Trophoblast cell (in vitro differentiated cells and primary cell): ENCODE measurements around the gene PARP9.

Source experiments
- DNase-seq, 2 donors: peaks; one replicate each; pipeline ENCODE4 v3.0.0-alpha.2; 2016
- H2AFZ ChIP-seq: 2 replicates; pipeline ENCODE4 v1.6.1; 2013; ENCODE audit warnings: low read length, moderate library complexity, mild to moderate bottlenecking; ENCODE audit not compliant: insufficient read depth, poor library complexity
- H2AK5ac ChIP-seq: 2 replicates; pipeline ENCODE4 v1.6.1; 2013; ENCODE audit warnings: mild to moderate bottlenecking, low read length
- H2BK120ac ChIP-seq: 2 replicates; pipeline ENCODE4 v1.6.1; 2013; ENCODE audit warnings: low read length, mild to moderate bottlenecking, moderate library complexity; ENCODE audit not compliant: insufficient read depth, poor library complexity
- H2BK12ac ChIP-seq: 2 replicates; pipeline ENCODE4 v1.6.1; 2013; ENCODE audit warnings: mild to moderate bottlenecking, low read length, moderate library complexity
- H2BK5ac ChIP-seq: 2 replicates; pipeline ENCODE4 v1.6.1; 2013; ENCODE audit warnings: low read length, low read depth, moderate library complexity, mild to moderate bottlenecking; ENCODE audit not compliant: poor library complexity
- H3K14ac ChIP-seq: 2 replicates; pipeline ENCODE4 v1.6.1; 2013; ENCODE audit warnings: mild to moderate bottlenecking, low read length
- H3K18ac ChIP-seq: 2 replicates; pipeline ENCODE4 v1.6.1; 2013; ENCODE audit warnings: mild to moderate bottlenecking, low read length
- H3K23ac ChIP-seq: 2 replicates; pipeline ENCODE4 v1.6.1; 2013; ENCODE audit warnings: low read length
- H3K27ac ChIP-seq: 2 replicates; pipeline ENCODE4 v1.5.1; 2013; ENCODE audit warnings: low read depth, mild to moderate bottlenecking, inconsistent platforms, low read length, moderate library complexity
- H3K27me3 ChIP-seq: 2 replicates; pipeline ENCODE4 v1.6.1; 2013; ENCODE audit warnings: inconsistent platforms, mild to moderate bottlenecking, low read length, moderate library complexity; ENCODE audit not compliant: insufficient read depth
- H3K36me3 ChIP-seq, 2 experiments: 1 replicate in 1 of 2; 2 replicates in 1 of 2; pipeline ENCODE4 v1.6.1; 2013; ENCODE audit warnings: low read length in 2 of 2, mild to moderate bottlenecking in 2 of 2, moderate library complexity in 1 of 2; ENCODE audit not compliant: insufficient read depth in 2 of 2, control insufficient read depth in 1 of 2
- H3K4ac ChIP-seq: 2 replicates; pipeline ENCODE4 v1.6.1; 2013; ENCODE audit warnings: low read depth, mild to moderate bottlenecking, low read length, moderate library complexity
- H3K4me1 ChIP-seq, 2 experiments: 1 replicate in 1 of 2; 2 replicates in 1 of 2; pipeline ENCODE4 v1.6.1; 2013; ENCODE audit warnings: low read length in 2 of 2, mild to moderate bottlenecking in 2 of 2, moderate library complexity in 1 of 2; ENCODE audit not compliant: insufficient read depth in 2 of 2, control insufficient read depth in 1 of 2
- H3K4me2 ChIP-seq: 2 replicates; pipeline ENCODE4 v1.6.1; 2013; ENCODE audit warnings: inconsistent platforms, mild to moderate bottlenecking, low read length, moderate library complexity
- H3K4me3 ChIP-seq: 2 replicates; pipeline ENCODE4 v1.5.1; 2013; ENCODE audit warnings: mild to moderate bottlenecking, low read depth, low read length, inconsistent platforms
- H3K79me1 ChIP-seq: one replicate; pipeline ENCODE4 v1.6.1; 2013; ENCODE audit warnings: low read length
- H3K79me2 ChIP-seq: 2 replicates; pipeline ENCODE4 v1.6.1; 2013; ENCODE audit warnings: low read length, mild to moderate bottlenecking; ENCODE audit not compliant: control insufficient read depth, insufficient read depth, poor library complexity
- H3K9ac ChIP-seq: 2 replicates; pipeline ENCODE4 v1.6.1; 2013; ENCODE audit warnings: mild to moderate bottlenecking, low read length
- H3K9me3 ChIP-seq: 2 replicates; pipeline ENCODE4 v1.6.1; 2013; ENCODE audit warnings: low read depth, mild to moderate bottlenecking, control low read depth, inconsistent platforms, low read length; ENCODE audit not compliant: insufficient read depth
- H4K12ac ChIP-seq: 2 replicates; pipeline ENCODE4 v1.6.1; 2013; ENCODE audit warnings: low read depth, mild to moderate bottlenecking, low read length, moderate library complexity
- H4K8ac ChIP-seq: 2 replicates; pipeline ENCODE4 v1.6.1; 2013; ENCODE audit warnings: low read depth, mild to moderate bottlenecking, low read length, moderate library complexity
- H4K91ac ChIP-seq: one replicate; pipeline ENCODE4 v1.6.1; 2013; ENCODE audit warnings: low read depth, mild to moderate bottlenecking, low read length, moderate library complexity
- whole genome bisulfite sequencing: extraction: QIAGEN DNeasy Blood & Tissue Kit; methylation state at CpG from one replicate; pipeline ENCODE4 v1.1.7; 2013; ENCODE audit warnings: missing lambda C conversion rate; ENCODE audit not compliant: insufficient read length, insufficient coverage; ENCODE audit errors: extremely low coverage; 5-methylcytosine and 5-hydroxymethylcytosine counted together

Gene PARP9

DNA sequence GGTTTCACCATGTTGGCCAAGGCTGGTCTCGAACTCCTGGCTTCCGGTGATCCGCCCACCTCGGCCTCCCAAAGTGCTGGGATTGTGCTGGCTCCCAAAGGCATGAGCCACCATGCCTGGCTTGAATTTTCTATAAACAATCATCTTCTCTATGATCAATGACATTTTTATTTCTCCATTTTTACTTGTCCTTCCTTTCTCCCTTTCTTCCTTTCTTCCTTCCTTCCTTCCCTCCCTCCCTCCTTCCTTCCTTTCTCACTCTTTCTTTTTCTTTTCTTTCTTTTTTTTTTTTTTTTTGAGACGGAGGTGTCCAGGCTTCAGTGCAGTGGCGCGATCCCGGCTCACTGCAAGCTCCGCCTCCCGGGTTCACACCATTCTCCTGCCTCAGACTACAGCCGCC is 40.8 kb downstream of the PARP9 start:
- WGBS = no CpG with 5 or more reads among the region's 11 CpGs
- Histone ChIP-seq H2BK120ac (no peak overlapping the region), H3K18ac (no peak overlapping the region), H2BK5ac (no peak overlapping the region), H3K23ac (no peak overlapping the region), H3K79me2 (no peaks in the 10 kb centered on the region), H3K27me3 (no peaks in the 10 kb centered on the region), H4K91ac (no peak overlapping the region), H4K8ac (no peak overlapping the region), H3K4me1 (no peaks in the 10 kb centered on the region), H2AFZ (no peak overlapping the region), H3K9ac (no peak overlapping the region), H3K14ac (no peak overlapping the region), H2AK5ac (no peak overlapping the region), H2BK12ac (no peak overlapping the region), H3K4me3 (no peak overlapping the region), H3K4me2 (no peak overlapping the region), H3K27ac (no peak overlapping the region), H3K4ac (no peak overlapping the region), H3K9me3 (no peaks in the 10 kb centered on the region), H3K36me3 (no peaks in the 10 kb centered on the region), H3K79me1 (no peaks in the 10 kb centered on the region), H4K12ac (no peak overlapping the region)
- DNase-seq = peak in 1 of 2 donors; percentile 15

DNA sequence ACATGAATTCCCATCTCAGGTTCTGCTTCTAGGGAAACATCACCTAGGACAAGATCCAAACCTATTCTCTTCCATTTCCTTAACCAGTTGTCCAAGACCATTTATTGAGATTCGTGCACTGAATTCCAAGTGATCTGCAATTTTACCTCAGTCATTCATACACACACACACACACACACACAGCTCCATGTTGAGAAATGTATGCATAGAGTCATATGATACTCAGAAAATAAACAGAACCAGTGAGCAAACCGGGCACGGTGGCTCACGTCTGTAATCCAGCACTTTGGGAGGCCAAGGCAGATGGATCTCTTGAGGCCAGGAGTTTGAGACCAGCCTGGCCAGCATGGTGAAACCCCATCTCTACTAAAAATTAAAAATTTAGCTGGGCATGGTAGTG is 43.2 kb downstream of the PARP9 start:
- WGBS = no CpG with 5 or more reads among the region's 4 CpGs
- no peak overlapping the region for H3K4ac ChIP-seq
- no peak overlapping the region for H2BK12ac ChIP-seq
- H4K8ac ChIP-seq = no peak overlapping the region
- no peak overlapping the region for H2BK5ac ChIP-seq
- H3K79me1 ChIP-seq = no peaks in the 10 kb centered on the region
- no peak overlapping the region for H2BK120ac ChIP-seq
- H4K12ac ChIP-seq = no peak overlapping the region
- no peaks in the 10 kb centered on the region for H3K9me3 ChIP-seq
- no peak overlapping the region for H3K14ac ChIP-seq
- H3K4me1 ChIP-seq = no peaks in the 10 kb centered on the region
- H3K27me3 ChIP-seq = no peaks in the 10 kb centered on the region
- H3K18ac ChIP-seq = no peak overlapping the region
- no peak overlapping the region for H2AFZ ChIP-seq
- no peak overlapping the region for H3K4me2 ChIP-seq
- no peak overlapping the region for H3K4me3 ChIP-seq
- H3K36me3 ChIP-seq = no peaks in the 10 kb centered on the region
- H3K27ac ChIP-seq = no peak overlapping the region
- H3K9ac ChIP-seq = no peak overlapping the region
- DNase-seq = no peak
- H3K79me2 ChIP-seq = no peaks in the 10 kb centered on the region
- no peak overlapping the region for H4K91ac ChIP-seq
- H3K23ac ChIP-seq = no peak overlapping the region
- H2AK5ac ChIP-seq = no peak overlapping the region

DNA sequence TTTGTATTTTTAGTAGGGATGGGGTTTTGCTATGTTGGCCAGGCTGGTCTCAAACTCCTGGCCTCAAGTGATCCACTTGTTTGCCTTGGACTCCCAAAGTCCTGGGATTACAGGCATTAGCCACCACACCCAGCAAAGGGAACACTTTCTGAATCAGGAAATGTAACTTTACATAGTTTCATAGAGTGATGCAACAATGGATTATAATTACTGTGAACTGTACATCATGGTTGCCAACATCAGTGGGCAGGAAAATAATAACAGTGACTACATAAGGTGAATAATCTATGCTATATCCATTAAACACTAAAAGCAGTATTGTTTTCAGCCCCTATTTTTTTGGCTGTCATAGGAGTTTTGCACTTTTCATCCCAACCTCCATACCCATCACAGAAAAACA is 44.4 kb downstream of the PARP9 start:
- Histone ChIP-seq H3K27ac (no peak overlapping the region), H2BK12ac (no peak overlapping the region), H3K4me1 (peaks cover 3 to 4% of the 10 kb centered on the region in 2 experiments), H4K12ac (no peak overlapping the region), H2AK5ac (no peak overlapping the region), H3K4me3 (no peak overlapping the region), H3K79me1 (peaks cover under 1% of the 10 kb centered on the region), H3K9ac (no peak overlapping the region), H2BK120ac (no peak overlapping the region), H3K27me3 (no peaks in the 10 kb centered on the region), H2BK5ac (no peak overlapping the region), H2AFZ (no peak overlapping the region), H3K36me3 (no peaks in the 10 kb centered on the region), H3K23ac (no peak overlapping the region), H4K91ac (no peak overlapping the region), H3K9me3 (no peaks in the 10 kb centered on the region), H3K4me2 (no peak overlapping the region), H4K8ac (no peak overlapping the region), H3K18ac (no peak overlapping the region), H3K79me2 (peaks cover under 1% of the 10 kb centered on the region), H3K14ac (no peak overlapping the region), H3K4ac (no peak overlapping the region)
- DNase-seq = no peak

DNA sequence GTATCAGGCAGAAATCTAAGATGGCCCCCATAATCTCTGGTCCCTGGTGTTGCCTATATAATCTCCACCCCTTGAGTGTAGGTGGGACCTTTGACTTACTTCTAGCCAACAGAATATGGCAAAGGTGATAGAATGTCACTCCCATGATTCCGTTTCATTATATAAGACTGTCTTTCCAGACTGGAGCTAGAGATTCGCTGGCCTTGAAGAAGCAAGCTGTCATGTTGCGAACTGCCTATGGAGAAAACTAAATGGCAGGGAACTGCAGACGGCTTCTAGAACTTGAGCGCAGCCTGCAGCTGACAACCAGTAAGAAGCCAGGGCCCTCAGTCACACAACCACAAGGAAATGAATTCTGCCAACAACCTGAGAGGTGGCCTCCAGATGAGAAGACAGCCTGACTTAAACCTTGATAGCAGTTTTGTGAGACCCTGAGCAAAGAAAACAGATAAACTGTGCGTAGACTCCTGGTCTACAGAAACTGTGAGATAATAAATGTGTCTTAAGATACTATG is 47.2 kb downstream of the PARP9 start:
- Histone ChIP-seq H3K9ac (no peak overlapping the region), H3K4me1 (peaks cover 6 to 7% of the 10 kb centered on the region in 2 experiments), H3K23ac (no peak overlapping the region), H3K4me2 (no peak overlapping the region), H3K4me3 (no peak overlapping the region), H3K27ac (no peak overlapping the region), H3K36me3 (no peaks in the 10 kb centered on the region), H2BK120ac (no peak overlapping the region), H4K91ac (no peak overlapping the region), H3K4ac (no peak overlapping the region), H4K8ac (no peak overlapping the region), H2AK5ac (no peak overlapping the region), H3K79me2 (peaks cover 13% of the 10 kb centered on the region), H2BK12ac (no peak overlapping the region), H4K12ac (no peak overlapping the region), H2BK5ac (no peak overlapping the region), H3K18ac (no peak overlapping the region), H3K9me3 (no peaks in the 10 kb centered on the region), H3K79me1 (peaks cover 11% of the 10 kb centered on the region), H2AFZ (no peak overlapping the region), H3K14ac (no peak overlapping the region), H3K27me3 (no peaks in the 10 kb centered on the region)
- WGBS = no CpG with 5 or more reads among the region's 6 CpGs
- no peak for DNase-seq
